Daoy (cell line): Measurements from ENCODE around the gene NXNL1. TPM values are rescaled to one million over a fixed set of nuclear protein-coding genes. Genes with fewer than 3 reads are reported as not detected.

Source experiments
- DNase-seq: peaks from one replicate; pipeline ENCODE4 v3.0.0-alpha.2; 2015; ENCODE audit warnings: low read depth
- total RNA-seq: library from RNA; depleted of rRNA; stranded (reverse); fragments of >200 nt; shearing (Covaris generic); gene quantifications from 2 replicates; pipeline ENCODE4 v1.2.3, GENCODE V29; 2014; rRNA removed

Gene NXNL1
- total RNA-seq, 1 experiment from 2014 or later, result not detected

- peak; percentile 100 for DNase-seq
Observed at GRCh38 chr19:17419621-17420474, 40.9 kb downstream of the NXNL1 start, which contains the start of gene MVB12A. Gene MVB12A, plus strand, starts transcription at chr19:17420047. Its CDS starts 89 bp downstream, at chr19:17420136.

GRCh38 chr19:17419154-17419620, 41.5 kb downstream of the NXNL1 start:
- DNase-seq, result peak; percentile 29

GRCh38 chr19:17418710-17419109, 42.0 kb downstream of the NXNL1 start:
- no peak for DNase-seq

DNA sequence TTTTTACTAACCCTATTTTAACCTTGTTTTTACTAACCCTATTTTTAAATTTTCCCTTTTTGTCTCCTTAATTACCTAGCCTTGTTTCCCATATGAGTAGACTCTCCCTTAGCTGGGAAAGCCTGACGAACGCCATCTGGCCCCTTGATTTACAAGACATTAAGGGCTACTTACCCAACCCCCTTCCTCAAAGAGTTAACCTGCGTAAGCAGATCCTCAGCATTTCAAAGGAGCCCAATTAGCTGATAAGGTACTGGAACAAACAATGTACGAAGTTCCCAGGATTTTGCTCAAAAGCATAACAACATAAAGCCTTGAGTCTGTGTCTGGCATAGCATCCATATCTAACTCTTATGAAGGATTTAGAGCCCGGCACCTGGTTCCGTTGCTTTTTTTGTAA, 45.6 kb downstream of the NXNL1 start:
- DNase-seq, result no peak

GRCh38 chr19:17414097-17414496, 46.6 kb downstream of the NXNL1 start:
- no peak for DNase-seq

DNA sequence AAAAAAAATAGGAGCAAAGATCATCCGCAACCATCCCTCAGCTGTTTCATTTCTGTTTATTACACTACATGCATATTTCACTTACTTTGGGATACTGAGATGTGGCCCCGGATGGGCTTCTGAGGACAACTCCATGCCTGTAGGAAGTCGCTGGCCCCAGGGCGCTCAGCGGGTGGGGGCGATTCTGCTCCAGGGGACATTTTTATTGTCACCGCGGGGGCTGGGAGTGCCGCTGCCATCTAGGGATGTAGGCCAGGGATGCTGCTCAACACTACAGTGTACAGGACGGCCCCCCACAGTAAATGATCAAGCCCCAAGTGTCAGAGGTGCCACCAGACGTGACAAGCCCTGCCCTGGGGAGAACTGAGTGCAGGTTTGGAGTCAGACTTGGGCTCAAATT, 48.9 kb downstream of the NXNL1 start:
- DNase-seq, result no peak

DNA sequence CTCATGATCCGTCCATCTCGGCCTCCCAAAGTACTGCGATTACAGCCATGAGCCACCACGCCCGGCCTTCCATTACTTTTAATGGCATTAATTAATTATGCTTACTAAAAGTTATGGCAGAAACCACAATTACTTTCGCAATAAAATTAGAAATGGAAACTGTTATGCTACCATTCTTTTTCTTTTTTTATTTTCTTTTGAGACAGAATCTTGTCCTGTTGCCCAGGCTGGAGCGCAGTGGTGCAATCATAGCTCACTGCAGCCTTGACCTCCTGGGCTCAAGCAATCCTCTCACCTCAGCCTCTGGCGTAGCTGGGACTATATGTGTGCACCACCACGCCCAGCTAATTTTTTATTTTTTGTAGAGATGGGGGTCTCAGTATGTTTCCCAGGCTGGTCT, 50.7 kb downstream of the NXNL1 start:
- DNase-seq, result no peak

DNA sequence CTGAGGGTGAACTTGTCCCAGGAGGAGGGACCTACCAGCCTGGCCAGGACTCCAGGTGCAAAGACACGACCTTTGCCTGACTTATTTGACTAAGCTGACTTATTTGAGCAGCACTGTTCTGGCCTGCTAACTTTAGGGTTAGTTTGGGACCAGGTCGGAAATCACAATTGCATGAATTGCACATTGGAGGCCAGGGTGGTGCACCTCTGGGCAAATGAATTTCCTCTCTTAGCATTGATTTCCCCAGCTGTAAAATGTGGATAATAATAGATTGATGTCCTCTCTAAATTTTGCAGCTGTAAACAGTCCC, 53.9 kb downstream of the NXNL1 start:
- no peak for DNase-seq

- DNase-seq, result peak; percentile 92
Observed at GRCh38 chr19:17406046-17406886, 54.5 kb downstream of the NXNL1 start.

Other genes with a start within 250 kb of the NXNL1 start
- gene USE1, start 245.6 kb downstream of the NXNL1 start, total RNA-seq, result 25.5 and 33.5 TPM in 2 replicates
- gene OCEL1, start 234.7 kb downstream of the NXNL1 start, total RNA-seq, result 0.18 and 1.6 TPM in 2 replicates
- 44.5 and 51.8 TPM in 2 replicates for gene NR2F6, start 215.0 kb downstream of the NXNL1 start, total RNA-seq
- not detected in 2 replicates for gene USHBP1, start 196.2 kb downstream of the NXNL1 start, total RNA-seq
- 174 and 192 TPM in 2 replicates for gene BABAM1, start 193.5 kb downstream of the NXNL1 start, total RNA-seq
- gene ANKLE1, start 179.0 kb downstream of the NXNL1 start, total RNA-seq, result 1.6 and 2.3 TPM in 2 replicates
- 7.6 and 11.6 TPM in 2 replicates for gene ABHD8, start 157.5 kb downstream of the NXNL1 start, total RNA-seq
- gene MRPL34, start 155.1 kb downstream of the NXNL1 start, total RNA-seq, result 68.9 and 94.4 TPM in 2 replicates
- gene DDA1, start 151.4 kb downstream of the NXNL1 start, total RNA-seq, result 50.1 and 63.0 TPM in 2 replicates
- gene ANO8, start 126.1 kb downstream of the NXNL1 start, total RNA-seq, result 2.5 TPM in 2 replicates
- 42.5 and 43.1 TPM in 2 replicates for gene GTPBP3, start 123.4 kb downstream of the NXNL1 start, total RNA-seq
- gene PLVAP, start 83.6 kb downstream of the NXNL1 start, total RNA-seq, result not detected in 2 replicates
- gene CCDC194, start 66.7 kb downstream of the NXNL1 start, total RNA-seq, result 0.69 TPM in 1 of 2 replicates, not detected in the other
- gene BST2, start 55.3 kb downstream of the NXNL1 start, total RNA-seq, result 0.83 and 4.4 TPM in 2 replicates
- 82.3 and 102 TPM in 2 replicates for gene MVB12A, start 40.9 kb downstream of the NXNL1 start, total RNA-seq
- gene TMEM221, start 12.3 kb downstream of the NXNL1 start, total RNA-seq, result not detected in 2 replicates
- gene SLC27A1, start 9.6 kb upstream of the NXNL1 start, total RNA-seq, result 0.98 and 3.7 TPM in 2 replicates
- 40.8 and 95.0 TPM in 2 replicates for gene PGLS, start 50.7 kb upstream of the NXNL1 start, total RNA-seq
- gene COLGALT1, start 94.7 kb upstream of the NXNL1 start, total RNA-seq, result 58.8 and 60.5 TPM in 2 replicates
- 0.86 and 1.2 TPM in 2 replicates for gene UNC13A, start 227.4 kb upstream of the NXNL1 start, total RNA-seq